ENCODE results near the gene AGAP1. TPM values are rescaled to one million over a fixed set of nuclear protein-coding genes. Genes with fewer than 3 reads are reported as not detected.

AGAP1 gene
- total RNA-seq, 1 experiment from 2014 or later, result 25.8 TPM

DNA sequence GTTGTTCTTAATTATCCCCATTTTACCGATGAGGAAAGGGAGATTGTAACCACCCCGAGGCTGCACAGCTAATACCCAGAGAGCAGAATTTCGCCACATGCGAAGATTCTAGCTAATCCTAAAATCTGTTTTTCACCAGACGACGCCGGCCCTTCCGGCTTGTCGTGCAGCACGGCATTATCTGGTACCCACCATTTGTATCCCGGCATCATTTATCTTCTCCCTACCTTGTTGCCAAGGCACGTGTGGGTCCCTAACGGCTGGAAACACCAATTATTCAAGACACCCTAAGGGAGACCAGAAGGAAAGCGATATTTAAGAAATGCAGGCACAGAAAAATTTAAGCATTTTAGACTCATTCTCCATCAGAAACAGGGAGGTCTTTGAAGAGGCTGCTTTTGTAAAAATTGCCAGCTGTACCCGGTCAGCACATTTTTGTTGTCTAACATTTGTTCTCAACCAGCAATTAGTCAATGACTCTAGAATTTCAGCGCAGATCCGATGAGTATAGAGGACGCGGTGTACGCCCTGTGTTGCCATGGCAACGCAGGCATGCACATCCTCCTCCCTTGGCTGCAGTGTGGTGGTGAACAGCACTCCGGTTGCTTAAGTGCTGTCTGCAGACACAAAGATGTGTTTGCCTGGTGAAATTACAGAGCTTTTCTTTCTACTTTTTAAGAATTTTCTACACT, 111.6 kb downstream of the AGAP1 start:
- Mint-ChIP-seq H3K9me3 (peaks cover 0 to 8% of the 10 kb centered on the region in 2 experiments; a peak in 3 of 5 replicates), H3K4me3 (no peak overlapping the region), H3K36me3 (ENCODE audit: insufficient read depth in 1 of 3, low read depth in 3 of 3) (peaks cover 4 to 8% (median 5%) of the 10 kb centered on the region in 3 experiments; a peak in 6 of 7 replicates), H3K27ac (no peak overlapping the region), H3K4me1 (peaks cover 12 to 17% of the 10 kb centered on the region in 2 experiments), H3K27me3 (ENCODE audit: low read depth) (no peaks in the 10 kb centered on the region)
- Histone ChIP-seq H3K14ac (ENCODE audit: insufficient read depth, low read length) (no peak overlapping the region), H3K56ac (ENCODE audit: insufficient read length, low read depth, low read length) (no peak overlapping the region), H3K9me3 (ENCODE audit: control insufficient read depth, low read depth, low read length) (no peaks in the 10 kb centered on the region), H3K4ac (ENCODE audit: low read depth, low read length) (no peak overlapping the region), H3K4me1 (ENCODE audit: insufficient read depth, low read length) (no peaks in the 10 kb centered on the region), H3K4me2 (ENCODE audit: insufficient read depth, insufficient read length, low read length) (no peak overlapping the region), H2BK5ac (ENCODE audit: insufficient read length, low read length) (no peak overlapping the region), H2AFZ (ENCODE audit: low read length) (no peak overlapping the region), H3K27me3 (ENCODE audit: insufficient read depth, low read length) (no peaks in the 10 kb centered on the region), H3T11ph (ENCODE audit: low read length) (no peak overlapping the region), H3K23me2 (ENCODE audit: insufficient read length, low read depth, low read length, poor library complexity, severe bottlenecking) (no peaks in the 10 kb centered on the region), H3K9ac (ENCODE audit: extremely low read depth, insufficient read length, low read length) (no peak overlapping the region), H2BK20ac (ENCODE audit: low read depth, low read length, poor library complexity, severe bottlenecking) (no peak overlapping the region), H2AK5ac (ENCODE audit: insufficient read length, low read length) (no peak overlapping the region), H3K18ac (ENCODE audit: insufficient read length, low read depth, low read length) (no peak overlapping the region), H2BK120ac (ENCODE audit: low read depth, low read length, poor library complexity, severe bottlenecking) (no peak overlapping the region), H4K20me1 (ENCODE audit: control insufficient read depth, insufficient read depth, insufficient read length) (no peaks in the 10 kb centered on the region), H3K23ac (ENCODE audit: insufficient read length, low read depth, low read length) (no peak overlapping the region), H3K27ac (ENCODE audit: insufficient read length, low read depth, low read length) (no peak overlapping the region), H4K91ac (ENCODE audit: insufficient read length, low read depth, low read length) (no peak overlapping the region), H4K8ac (replicated peaks; ENCODE audit: insufficient read length, low read depth, low read length) (no peak overlapping the region), H3K79me2 (ENCODE audit: insufficient read depth, low read length) (peaks cover 7% of the 10 kb centered on the region; the same call in 1 of the 2 replicates), H2BK12ac (ENCODE audit: insufficient read length, low read depth, low read length) (no peak overlapping the region), H4K5ac (ENCODE audit: insufficient read length, low read depth, low read length) (no peak overlapping the region), H2BK15ac (ENCODE audit: low read depth, low read length) (no peak overlapping the region), H3K79me1 (ENCODE audit: insufficient read depth, low read depth, low read length, poor library complexity, severe bottlenecking) (no peaks in the 10 kb centered on the region)
- WGBS (ENCODE audit: extremely low coverage, insufficient read length, low lambda C conversion rate), result no CpG with 5 or more reads among the region's 22 CpGs
- peak; percentile 64 for DNase-seq
- TF ChIP-seq, protein P1, sequence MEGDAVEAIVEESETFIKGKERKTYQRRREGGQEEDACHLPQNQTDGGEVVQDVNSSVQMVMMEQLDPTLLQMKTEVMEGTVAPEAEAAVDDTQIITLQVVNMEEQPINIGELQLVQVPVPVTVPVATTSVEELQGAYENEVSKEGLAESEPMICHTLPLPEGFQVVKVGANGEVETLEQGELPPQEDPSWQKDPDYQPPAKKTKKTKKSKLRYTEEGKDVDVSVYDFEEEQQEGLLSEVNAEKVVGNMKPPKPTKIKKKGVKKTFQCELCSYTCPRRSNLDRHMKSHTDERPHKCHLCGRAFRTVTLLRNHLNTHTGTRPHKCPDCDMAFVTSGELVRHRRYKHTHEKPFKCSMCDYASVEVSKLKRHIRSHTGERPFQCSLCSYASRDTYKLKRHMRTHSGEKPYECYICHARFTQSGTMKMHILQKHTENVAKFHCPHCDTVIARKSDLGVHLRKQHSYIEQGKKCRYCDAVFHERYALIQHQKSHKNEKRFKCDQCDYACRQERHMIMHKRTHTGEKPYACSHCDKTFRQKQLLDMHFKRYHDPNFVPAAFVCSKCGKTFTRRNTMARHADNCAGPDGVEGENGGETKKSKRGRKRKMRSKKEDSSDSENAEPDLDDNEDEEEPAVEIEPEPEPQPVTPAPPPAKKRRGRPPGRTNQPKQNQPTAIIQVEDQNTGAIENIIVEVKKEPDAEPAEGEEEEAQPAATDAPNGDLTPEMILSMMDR (conservative IDR thresholded peaks at IDR 0.05), result no peak

Measured in H9 (cell line).